ENCODE results near the gene MUS81. TPM values are rescaled to one million over a fixed set of nuclear protein-coding genes. Genes with fewer than 3 reads are reported as not detected.

The MUS81 gene
- total and polyA plus RNA-seq, 12 donors, result 20.3 to 111 (median 31.7) TPM

DNA sequence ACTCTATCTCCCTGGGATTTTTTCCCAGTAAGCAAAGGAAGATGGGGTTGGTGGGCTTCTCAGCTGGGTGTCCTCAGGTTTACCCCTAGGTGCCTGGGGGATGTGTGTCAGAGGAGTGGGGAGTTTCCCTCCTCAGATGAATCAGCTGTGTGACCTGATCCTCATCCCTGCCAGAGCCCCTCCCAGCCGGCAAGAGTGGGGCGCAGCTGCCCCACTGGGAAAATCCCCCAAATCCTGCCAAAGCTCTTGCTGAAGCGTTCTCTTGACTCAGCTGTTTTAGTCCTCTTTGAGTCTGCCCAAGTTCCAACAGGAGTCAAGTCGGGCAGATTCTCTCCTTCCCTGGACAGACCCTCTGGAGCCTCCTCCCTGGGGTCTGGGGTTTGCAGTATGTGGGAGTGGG lies 52.6 kb downstream of the MUS81 start:
- no peak for DNase-seq
- Histone ChIP-seq H3K27me3 (no peaks in the 10 kb centered on the region), H3K36me3 (peaks cover 0 to 10% (median 0%) of the 10 kb centered on the region in 9 donors), H3K4me3 (no peak overlapping the region), H3K4me1 (peaks cover 34 to 55% (median 47%) of the 10 kb centered on the region in 9 donors), H3K9me3 (no peaks in the 10 kb centered on the region), H3K27ac (no peak overlapping the region)
- TF ChIP-seq, protein P1, sequence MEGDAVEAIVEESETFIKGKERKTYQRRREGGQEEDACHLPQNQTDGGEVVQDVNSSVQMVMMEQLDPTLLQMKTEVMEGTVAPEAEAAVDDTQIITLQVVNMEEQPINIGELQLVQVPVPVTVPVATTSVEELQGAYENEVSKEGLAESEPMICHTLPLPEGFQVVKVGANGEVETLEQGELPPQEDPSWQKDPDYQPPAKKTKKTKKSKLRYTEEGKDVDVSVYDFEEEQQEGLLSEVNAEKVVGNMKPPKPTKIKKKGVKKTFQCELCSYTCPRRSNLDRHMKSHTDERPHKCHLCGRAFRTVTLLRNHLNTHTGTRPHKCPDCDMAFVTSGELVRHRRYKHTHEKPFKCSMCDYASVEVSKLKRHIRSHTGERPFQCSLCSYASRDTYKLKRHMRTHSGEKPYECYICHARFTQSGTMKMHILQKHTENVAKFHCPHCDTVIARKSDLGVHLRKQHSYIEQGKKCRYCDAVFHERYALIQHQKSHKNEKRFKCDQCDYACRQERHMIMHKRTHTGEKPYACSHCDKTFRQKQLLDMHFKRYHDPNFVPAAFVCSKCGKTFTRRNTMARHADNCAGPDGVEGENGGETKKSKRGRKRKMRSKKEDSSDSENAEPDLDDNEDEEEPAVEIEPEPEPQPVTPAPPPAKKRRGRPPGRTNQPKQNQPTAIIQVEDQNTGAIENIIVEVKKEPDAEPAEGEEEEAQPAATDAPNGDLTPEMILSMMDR (IDR thresholded peaks at IDR 0.05), result no peak
- ATAC-seq, result no peak
- intact Hi-C loops (cut with DNase I), result no loop called here
- WGBS, 2 donors, result 65 to 76% methylated on average over 4 of the region's 4 CpGs

DNA sequence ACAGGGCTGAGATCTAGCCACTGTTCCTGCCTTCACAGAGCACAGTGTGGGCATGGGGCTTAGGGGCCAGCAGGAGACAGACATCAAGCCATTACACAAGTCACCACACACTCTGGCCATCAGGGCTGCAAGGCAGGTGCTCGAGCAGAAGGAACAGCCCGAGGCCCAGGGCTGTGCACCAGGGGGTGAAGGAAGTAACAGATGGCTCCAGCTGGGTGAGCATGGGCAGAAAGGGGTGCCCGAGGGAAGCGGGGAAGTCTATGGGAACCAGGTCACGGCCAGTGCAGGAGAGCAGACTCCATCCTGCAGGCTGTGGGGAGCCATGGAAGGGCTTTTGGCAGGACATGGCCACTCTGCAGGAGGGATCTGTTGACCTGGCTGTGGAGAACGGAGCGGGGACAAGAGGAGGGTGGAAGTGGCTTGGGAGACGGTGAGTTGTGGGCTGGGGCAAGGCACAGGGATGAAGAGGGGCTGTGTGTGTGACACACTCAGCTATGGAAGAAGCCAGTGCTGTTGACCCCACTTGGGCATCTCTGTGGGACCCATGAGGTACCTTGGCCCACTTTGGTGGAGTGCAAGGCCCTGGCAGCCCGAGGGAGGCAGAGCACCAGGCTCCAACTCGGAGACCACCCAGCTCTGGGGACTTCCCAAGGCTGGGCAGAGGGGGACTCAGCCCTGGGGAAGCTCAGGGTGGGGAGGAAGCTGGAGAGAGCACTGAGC lies 55.0 kb downstream of the MUS81 start:
- Histone ChIP-seq H3K9me3 (no peaks in the 10 kb centered on the region), H3K4me3 (peak overlapping the region in 3 of 10 donors; percentile 13 to 29 (median 21)), H3K27me3 (no peaks in the 10 kb centered on the region), H3K4me1 (peaks cover 40 to 64% (median 57%) of the 10 kb centered on the region in 9 donors), H3K27ac (peak overlapping the region in 9 of 10 donors; percentile 67 to 99 (median 81)), H3K36me3 (peaks cover 0 to 10% (median 0%) of the 10 kb centered on the region in 9 donors)
- intact Hi-C loops (cut with DNase I), result loop anchor here in 3 of 10 donors (5.0 kb wide), 2 partner anchors 47 to 343 kb away; partner anchors contain the start of genes SART1 (in 2 of the 3), FAM89B (in 1 of the 3) and ZNRD2 (in 1 of the 3)
- DNase-seq (no peak), ATAC-seq (no peak)
- TF ChIP-seq, protein P1 (IDR thresholded peaks at IDR 0.05), result no peak
- 60 to 67% methylated on average over 10 of the region's 10 CpGs for WGBS, 2 donors

DNA sequence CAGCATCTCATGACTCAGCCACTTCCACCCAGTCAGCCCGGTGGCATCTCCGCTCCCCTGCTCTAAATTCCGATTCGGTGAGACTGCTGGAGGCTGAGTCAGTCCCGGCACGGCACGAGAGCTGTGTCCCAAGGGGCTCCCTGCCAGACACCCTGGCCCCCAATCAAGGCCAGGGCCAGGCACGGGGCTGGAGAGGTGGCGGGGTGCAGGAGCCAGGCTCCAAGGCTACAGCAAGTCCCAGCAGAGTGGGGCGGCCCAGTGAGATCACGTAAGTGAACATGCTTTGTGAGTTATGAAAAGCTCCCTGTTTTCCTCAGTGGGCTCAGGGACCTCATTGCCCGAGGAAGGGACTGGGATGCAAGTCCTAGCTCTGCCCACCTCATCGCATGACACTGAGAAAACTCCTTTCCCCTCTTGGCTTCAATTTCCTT lies 55.6 kb downstream of the MUS81 start:
- Histone ChIP-seq H3K36me3 (peaks cover 0 to 10% (median 0%) of the 10 kb centered on the region in 9 donors), H3K4me1 (peaks cover 45 to 70% (median 63%) of the 10 kb centered on the region in 9 donors), H3K27ac (peak overlapping the region in 9 of 10 donors; percentile 67 to 99 (median 81)), H3K4me3 (peak overlapping the region in 4 of 10 donors; percentile 13 to 29 (median 18)), H3K27me3 (no peaks in the 10 kb centered on the region), H3K9me3 (no peaks in the 10 kb centered on the region)
- WGBS, 2 donors, result 12 to 23% methylated on average over 13 of the region's 13 CpGs
- intact Hi-C loops (cut with DNase I), result loop anchor here in 3 of 10 donors (5.0 kb wide), 2 partner anchors 46 to 344 kb away; partner anchors contain the start of genes SART1 (in 2 of the 3), FAM89B (in 1 of the 3) and ZNRD2 (in 1 of the 3)
- TF ChIP-seq, protein P1 (IDR thresholded peaks at IDR 0.05), result no peak
- ATAC-seq, result peak in 7 of 8 donors; percentile 10 to 69 (median 43)
- peak; percentile 70 to 71 for DNase-seq

Other genes starting within 250 kb of the MUS81 start
- 10 to 100 TPM; 23.1 to 45.6 (median 34.2) TPM for gene MAP3K11, start 246.2 kb upstream of the MUS81 start, total RNA-seq
- 10 to 100 TPM; 32.5 to 69.9 TPM for gene MAP3K11, start 246.2 kb upstream of the MUS81 start, polyA plus RNA-seq
- gene PCNX3, start 244.7 kb upstream of the MUS81 start, total RNA-seq, result 10 to 100 TPM in 9 of 10 donors, 1 to 10 TPM in 1; 9.4 to 16.9 (median 11.7) TPM
- 10 to 100 TPM in 1 of 2 donors, 1 to 10 TPM in 1; 9.7 to 11.6 TPM for gene PCNX3, start 244.7 kb upstream of the MUS81 start, polyA plus RNA-seq
- 10 to 100 TPM; 11.8 to 39.7 (median 15.6) TPM for gene SIPA1, start 222.3 kb upstream of the MUS81 start, total RNA-seq
- 10 to 100 TPM; 32.6 to 85.9 TPM for gene SIPA1, start 222.3 kb upstream of the MUS81 start, polyA plus RNA-seq
- 10 to 100 TPM; 30.7 to 55.2 (median 40.0) TPM for gene RELA, start 197.5 kb upstream of the MUS81 start, total RNA-seq
- gene RELA, start 197.5 kb upstream of the MUS81 start, polyA plus RNA-seq, result 10 to 100 TPM; 28.9 to 38.3 TPM
- gene KAT5, start 148.2 kb upstream of the MUS81 start, total RNA-seq, result 10 to 100 TPM; 40.9 to 53.6 (median 44.0) TPM
- 10 to 100 TPM; 54.9 to 62.8 TPM for gene KAT5, start 148.2 kb upstream of the MUS81 start, polyA plus RNA-seq
- gene RNASEH2C, start 139.6 kb upstream of the MUS81 start, total RNA-seq, result 10 to 100 TPM; 34.1 to 75.6 (median 43.5) TPM
- 100 to 1,000 TPM in 1 of 2 donors, 10 to 100 TPM in 1; 60.3 to 123 TPM for gene RNASEH2C, start 139.6 kb upstream of the MUS81 start, polyA plus RNA-seq
- 10 to 100 TPM in 1 of 10 donors, 1 to 10 TPM in 9; 6.1 to 12.8 (median 7.4) TPM for gene AP5B1, start 79.5 kb upstream of the MUS81 start, total RNA-seq
- 1 to 10 TPM; 5.0 to 5.1 TPM for gene AP5B1, start 79.5 kb upstream of the MUS81 start, polyA plus RNA-seq
- gene OVOL1, start 73.4 kb upstream of the MUS81 start, total RNA-seq, result not detected
- gene OVOL1, start 73.4 kb upstream of the MUS81 start, polyA plus RNA-seq, result not detected
- under 1 TPM in 5 of 10 donors, not detected in 5; 0.13 to 0.32 (median 0.21) TPM for gene SNX32, start 26.5 kb upstream of the MUS81 start, total RNA-seq
- under 1 TPM; 0.51 to 0.58 TPM for gene SNX32, start 26.5 kb upstream of the MUS81 start, polyA plus RNA-seq
- gene CFL1, start 2.3 kb upstream of the MUS81 start, total RNA-seq, result 100 to 1,000 TPM; 281 to 672 (median 320) TPM
- 100 to 1,000 TPM; 159 to 962 TPM for gene CFL1, start 2.3 kb upstream of the MUS81 start, polyA plus RNA-seq
- 100 to 1,000 TPM in 3 of 10 donors, 10 to 100 TPM in 7; 79.4 to 112 (median 89.6) TPM for gene EFEMP2, start 12.4 kb downstream of the MUS81 start, total RNA-seq
- gene EFEMP2, start 12.4 kb downstream of the MUS81 start, polyA plus RNA-seq, result 100 to 1,000 TPM in 1 of 2 donors, 10 to 100 TPM in 1; 54.8 to 133 TPM
- gene CTSW, start 19.4 kb downstream of the MUS81 start, total RNA-seq, result 1 to 10 TPM in 2 of 10 donors, under 1 TPM in 7, not detected in 1; 0.20 to 7.9 (median 0.55) TPM
- gene CTSW, start 19.4 kb downstream of the MUS81 start, polyA plus RNA-seq, result under 1 TPM; 0.17 to 0.88 TPM
- 10 to 100 TPM; 46.3 to 63.2 (median 49.9) TPM for gene FIBP, start 28.0 kb downstream of the MUS81 start, total RNA-seq
- 10 to 100 TPM; 44.0 to 88.4 TPM for gene FIBP, start 28.0 kb downstream of the MUS81 start, polyA plus RNA-seq
- 10 to 100 TPM; 22.1 to 48.9 (median 34.4) TPM for gene CCDC85B, start 30.2 kb downstream of the MUS81 start, total RNA-seq
- gene CCDC85B, start 30.2 kb downstream of the MUS81 start, polyA plus RNA-seq, result 10 to 100 TPM; 66.3 to 69.4 TPM
- 1 to 10 TPM in 6 of 10 donors, under 1 TPM in 2, not detected in 2; 0.31 to 8.1 (median 2.6) TPM for gene FOSL1, start 40.0 kb downstream of the MUS81 start, total RNA-seq
- 10 to 100 TPM in 1 of 2 donors, 1 to 10 TPM in 1; 2.0 to 32.8 TPM for gene FOSL1, start 40.0 kb downstream of the MUS81 start, polyA plus RNA-seq
- gene C11orf68, start 58.6 kb downstream of the MUS81 start, total RNA-seq, result 10 to 100 TPM; 35.7 to 49.2 (median 40.9) TPM
- 10 to 100 TPM; 38.2 to 44.7 TPM for gene C11orf68, start 58.6 kb downstream of the MUS81 start, polyA plus RNA-seq
- gene DRAP1, start 59.0 kb downstream of the MUS81 start, total RNA-seq, result 100 to 1,000 TPM in 3 of 10 donors, 10 to 100 TPM in 7; 69.4 to 115 (median 93.8) TPM
- gene DRAP1, start 59.0 kb downstream of the MUS81 start, polyA plus RNA-seq, result 100 to 1,000 TPM; 177 to 210 TPM
- not detected for gene TSGA10IP, start 85.0 kb downstream of the MUS81 start, total RNA-seq
- gene TSGA10IP, start 85.0 kb downstream of the MUS81 start, polyA plus RNA-seq, result under 1 TPM in 1 of 2 donors, not detected in 1; 0.01 TPM
- 10 to 100 TPM; 26.2 to 40.1 (median 32.5) TPM for gene SART1, start 101.3 kb downstream of the MUS81 start, total RNA-seq
- gene SART1, start 101.3 kb downstream of the MUS81 start, polyA plus RNA-seq, result 100 to 1,000 TPM in 1 of 2 donors, 10 to 100 TPM in 1; 52.0 to 160 TPM
- gene EIF1AD, start 141.7 kb downstream of the MUS81 start, total RNA-seq, result 10 to 100 TPM; 15.1 to 25.3 (median 19.7) TPM
- gene EIF1AD, start 141.7 kb downstream of the MUS81 start, polyA plus RNA-seq, result 10 to 100 TPM; 18.3 to 30.0 TPM
- gene BANF1, start 142.1 kb downstream of the MUS81 start, total RNA-seq, result 100 to 1,000 TPM; 196 to 224 (median 212) TPM
- 100 to 1,000 TPM; 234 to 381 TPM for gene BANF1, start 142.1 kb downstream of the MUS81 start, polyA plus RNA-seq
- under 1 TPM in 3 of 10 donors, not detected in 7; 0.35 to 0.69 (median 0.43) TPM for gene CST6, start 151.6 kb downstream of the MUS81 start, total RNA-seq
- gene CST6, start 151.6 kb downstream of the MUS81 start, polyA plus RNA-seq, result 1 to 10 TPM in 1 of 2 donors, under 1 TPM in 1; 0.44 to 2.6 TPM
- 1 to 10 TPM in 1 of 10 donors, not detected in 9; 1.1 TPM for gene CATSPER1, start 166.0 kb downstream of the MUS81 start, total RNA-seq
- under 1 TPM in 1 of 2 donors, not detected in 1; 0.17 TPM for gene CATSPER1, start 166.0 kb downstream of the MUS81 start, polyA plus RNA-seq
- 1 to 10 TPM; 1.9 to 4.6 (median 2.5) TPM for gene GAL3ST3, start 188.7 kb downstream of the MUS81 start, total RNA-seq
- gene GAL3ST3, start 188.7 kb downstream of the MUS81 start, polyA plus RNA-seq, result 1 to 10 TPM in 1 of 2 donors, under 1 TPM in 1; 0.07 to 1.0 TPM
- 10 to 100 TPM; 62.0 to 89.8 (median 72.7) TPM for gene SF3B2, start 191.9 kb downstream of the MUS81 start, total RNA-seq
- gene SF3B2, start 191.9 kb downstream of the MUS81 start, polyA plus RNA-seq, result 10 to 100 TPM; 46.5 to 94.9 TPM
- gene PACS1, start 209.8 kb downstream of the MUS81 start, total RNA-seq, result 100 to 1,000 TPM in 4 of 10 donors, 10 to 100 TPM in 6; 50.0 to 121 (median 81.9) TPM
- gene PACS1, start 209.8 kb downstream of the MUS81 start, polyA plus RNA-seq, result 10 to 100 TPM; 24.1 to 28.2 TPM